ENCODE data around the gene ATXN10. TPM values are rescaled to one million over a fixed set of nuclear protein-coding genes. Genes with fewer than 3 reads are reported as not detected.

The ATXN10 gene
- total and polyA plus RNA-seq, 2 of the 13 experiments (the other 11 are each of a cell fraction or from before 2014, with no cell fraction given) = 60.1 to 194 TPM

GRCh38 chr22:45645526-45646414 lies 25.9 kb upstream of the ATXN10 start (continued):
- TF ChIP-seq ARID4A (CRISPR knock-in tag; IDR thresholded peaks at IDR 0.05; ENCODE audit: borderline replicate concordance) = peak; percentile 66
- TF ChIP-seq KDM5B (CRISPR knock-in tag; IDR thresholded peaks at IDR 0.05; ENCODE audit: borderline replicate concordance) = peak; percentile 88; the same call in 1 of the 2 replicates
- peak; percentile 92 for TF ChIP-seq ZNF687 (CRISPR knock-in tag; IDR thresholded peaks at IDR 0.05)
- peak; percentile 68; the same call in 1 of the 2 replicates for TF ChIP-seq POGK (CRISPR knock-in tag; conservative IDR thresholded peaks at IDR 0.05)
- TF ChIP-seq ZSCAN25 (CRISPR knock-in tag; IDR thresholded peaks at IDR 0.05) = peak; percentile 36; the same call in 1 of the 2 replicates
- TF ChIP-seq ZBTB40 (IDR thresholded peaks at IDR 0.05) = no peak
- TF ChIP-seq ZBTB40 (CRISPR knock-in tag; IDR thresholded peaks at IDR 0.05) = no peak

Data from HepG2 (cell line).